Measurements from ENCODE around the gene NT5C3B.

GRCh38 chr17:41799366-41799765 lies 36.7 kb downstream of the NT5C3B start:
- TF ChIP-seq GATA3 (IDR thresholded peaks at IDR 0.05; ENCODE audit: low read depth, low read length) (no peak), GATA2 (IDR thresholded peaks at IDR 0.05; ENCODE audit: low read depth, low read length) (no peak)

All from SH-SY5Y (cell line).